Neural progenitor cell (in vitro differentiated cells): ENCODE results near the gene KCNS1.

Source experiments
- EZH2phosphoT487 ChIP-seq: fragments of 200-600 bp; sonication (generic); IDR thresholded peaks from 2 replicates; pipeline ENCODE4 v1.6.1; 2017; ENCODE audit warnings: antibody characterized with exemption
- TF ChIP-seq, protein P1 (sequence below): fragments of 200-600 bp; sonication (generic); IDR thresholded peaks from 2 replicates; pipeline ENCODE4 v1.5.1; 2017; ENCODE audit warnings: antibody characterized with exemption, mild to moderate bottlenecking

DNA sequence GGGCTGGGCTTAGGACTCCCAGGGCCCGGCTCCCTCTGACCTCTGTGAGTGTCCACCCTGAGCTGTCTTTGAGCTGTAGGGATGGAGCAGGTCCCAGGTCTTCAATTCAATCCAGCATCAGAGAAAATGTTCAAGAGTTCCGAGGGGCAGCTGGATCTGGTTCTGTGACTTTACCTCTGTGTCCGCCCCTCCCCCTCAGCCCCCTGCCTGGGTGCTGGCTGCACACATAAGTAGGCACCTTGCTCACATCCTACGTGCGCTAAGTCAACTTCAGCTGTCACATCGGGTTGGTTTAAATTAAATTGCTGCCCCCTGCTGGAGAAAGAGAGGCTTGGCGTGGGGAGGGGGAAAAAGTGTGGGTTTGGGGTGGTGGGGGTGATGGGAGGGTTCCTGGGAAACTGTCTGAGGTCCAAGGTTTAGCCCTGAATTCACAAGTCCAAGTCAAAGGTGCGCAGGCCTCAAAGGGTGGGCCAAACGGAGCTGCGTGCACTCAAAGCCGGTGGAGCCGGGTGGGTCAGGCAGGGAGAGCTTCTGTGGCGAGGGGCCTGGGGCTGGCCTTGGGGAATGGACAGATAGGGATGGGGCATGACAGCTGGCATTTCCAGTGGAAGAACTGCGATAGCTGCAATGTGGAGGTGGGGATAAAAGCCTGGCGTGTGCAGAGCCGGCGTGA lies 11.0 kb upstream of the KCNS1 start:
- TF ChIP-seq, protein P1, sequence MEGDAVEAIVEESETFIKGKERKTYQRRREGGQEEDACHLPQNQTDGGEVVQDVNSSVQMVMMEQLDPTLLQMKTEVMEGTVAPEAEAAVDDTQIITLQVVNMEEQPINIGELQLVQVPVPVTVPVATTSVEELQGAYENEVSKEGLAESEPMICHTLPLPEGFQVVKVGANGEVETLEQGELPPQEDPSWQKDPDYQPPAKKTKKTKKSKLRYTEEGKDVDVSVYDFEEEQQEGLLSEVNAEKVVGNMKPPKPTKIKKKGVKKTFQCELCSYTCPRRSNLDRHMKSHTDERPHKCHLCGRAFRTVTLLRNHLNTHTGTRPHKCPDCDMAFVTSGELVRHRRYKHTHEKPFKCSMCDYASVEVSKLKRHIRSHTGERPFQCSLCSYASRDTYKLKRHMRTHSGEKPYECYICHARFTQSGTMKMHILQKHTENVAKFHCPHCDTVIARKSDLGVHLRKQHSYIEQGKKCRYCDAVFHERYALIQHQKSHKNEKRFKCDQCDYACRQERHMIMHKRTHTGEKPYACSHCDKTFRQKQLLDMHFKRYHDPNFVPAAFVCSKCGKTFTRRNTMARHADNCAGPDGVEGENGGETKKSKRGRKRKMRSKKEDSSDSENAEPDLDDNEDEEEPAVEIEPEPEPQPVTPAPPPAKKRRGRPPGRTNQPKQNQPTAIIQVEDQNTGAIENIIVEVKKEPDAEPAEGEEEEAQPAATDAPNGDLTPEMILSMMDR: peak; percentile 78
- no peak for TF ChIP-seq EZH2phosphoT487
